Fibroblast of mammary gland (primary cell): Measurements from ENCODE around the gene SP140.
A peak's percentile ranks its signal among the peaks of the same experiment; 100 is the strongest.
"Not testable (repeated sequence)": the region's sequence is repeated elsewhere in the genome, so short reads cannot be mapped to it uniquely, and the experiment has no call there.

ENCODE experiments used
- DNase-seq: peaks from one replicate; pipeline ENCODE4 v3.0.0-alpha.2; 2010; ENCODE audit warnings: low read depth
- H3K4me3 ChIP-seq: 2 replicates; pipeline ENCODE4 v1.5.1; 2011; ENCODE audit warnings: low read depth, mild to moderate bottlenecking, low read length, moderate library complexity; ENCODE audit not compliant: control insufficient read depth
- TF ChIP-seq, protein P1 (sequence below): conservative IDR thresholded peaks from 2 replicates; pipeline ENCODE4 v1.5.1; 2011; ENCODE audit warnings: low read depth, low read length, inconsistent platforms; ENCODE audit not compliant: control insufficient read depth, insufficient read depth

Gene SP140

DNA sequence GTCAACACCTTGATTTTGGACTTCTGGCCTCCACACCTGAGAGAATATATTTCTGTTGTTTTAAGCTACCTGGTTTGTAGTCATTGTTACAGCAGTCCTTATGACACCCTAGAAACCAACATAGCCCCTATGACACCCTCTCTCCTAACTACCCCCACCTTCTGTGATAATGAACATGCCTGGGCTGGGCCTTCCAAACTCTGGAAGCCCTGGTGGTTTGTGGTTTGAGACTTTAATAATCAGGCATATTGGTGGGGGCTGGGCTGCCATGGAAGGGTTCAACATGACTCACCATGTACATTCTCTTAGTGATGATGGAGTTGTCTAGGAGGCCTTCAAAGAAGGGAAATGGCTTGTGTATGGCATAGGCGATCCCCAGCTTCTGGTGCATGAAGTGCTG lies 9.0 kb upstream of the SP140 start:
- no peak for DNase-seq
- TF ChIP-seq, protein P1, sequence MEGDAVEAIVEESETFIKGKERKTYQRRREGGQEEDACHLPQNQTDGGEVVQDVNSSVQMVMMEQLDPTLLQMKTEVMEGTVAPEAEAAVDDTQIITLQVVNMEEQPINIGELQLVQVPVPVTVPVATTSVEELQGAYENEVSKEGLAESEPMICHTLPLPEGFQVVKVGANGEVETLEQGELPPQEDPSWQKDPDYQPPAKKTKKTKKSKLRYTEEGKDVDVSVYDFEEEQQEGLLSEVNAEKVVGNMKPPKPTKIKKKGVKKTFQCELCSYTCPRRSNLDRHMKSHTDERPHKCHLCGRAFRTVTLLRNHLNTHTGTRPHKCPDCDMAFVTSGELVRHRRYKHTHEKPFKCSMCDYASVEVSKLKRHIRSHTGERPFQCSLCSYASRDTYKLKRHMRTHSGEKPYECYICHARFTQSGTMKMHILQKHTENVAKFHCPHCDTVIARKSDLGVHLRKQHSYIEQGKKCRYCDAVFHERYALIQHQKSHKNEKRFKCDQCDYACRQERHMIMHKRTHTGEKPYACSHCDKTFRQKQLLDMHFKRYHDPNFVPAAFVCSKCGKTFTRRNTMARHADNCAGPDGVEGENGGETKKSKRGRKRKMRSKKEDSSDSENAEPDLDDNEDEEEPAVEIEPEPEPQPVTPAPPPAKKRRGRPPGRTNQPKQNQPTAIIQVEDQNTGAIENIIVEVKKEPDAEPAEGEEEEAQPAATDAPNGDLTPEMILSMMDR: no peak
- no peak overlapping the region for H3K4me3 ChIP-seq

DNA sequence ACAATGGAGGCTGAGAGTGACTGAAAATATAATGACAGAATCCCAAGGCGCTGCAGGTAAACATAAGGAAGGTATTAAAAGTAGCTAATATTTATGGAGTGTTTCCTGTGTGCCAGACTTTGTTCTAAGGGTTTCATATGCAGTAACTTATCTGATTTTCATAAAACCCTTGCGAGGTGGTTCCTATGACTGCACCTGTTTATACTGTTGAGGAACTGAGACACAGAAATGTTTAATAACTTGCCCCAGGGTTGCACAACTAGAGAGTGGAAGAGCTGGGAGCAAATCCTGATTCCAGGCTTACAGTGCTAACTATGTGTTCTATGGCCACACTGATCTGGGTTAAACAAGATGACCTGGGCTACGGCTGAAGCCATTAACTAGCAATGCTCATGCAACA lies 8.1 kb upstream of the SP140 start:
- TF ChIP-seq, protein P1: no peak
- no peak overlapping the region for H3K4me3 ChIP-seq
- DNase-seq: no peak

DNA sequence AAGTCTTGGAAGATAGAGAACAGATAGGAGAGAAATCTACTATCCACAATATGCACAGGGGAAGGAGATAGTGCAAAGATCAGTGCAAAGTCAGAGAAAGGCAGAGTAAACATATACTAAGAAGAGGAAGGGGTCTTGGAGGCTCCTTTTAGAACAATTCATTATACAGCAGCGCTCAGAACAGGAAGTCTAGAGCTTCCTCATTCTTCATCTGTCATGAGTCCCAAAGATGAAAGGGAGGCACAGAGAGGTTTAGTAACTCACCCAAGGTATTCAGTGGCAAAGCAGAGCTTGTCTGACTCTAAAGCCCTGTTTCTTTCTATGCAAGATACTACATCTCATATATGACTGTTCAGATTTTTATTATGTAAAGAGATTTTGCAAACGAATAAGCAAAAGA lies 7.1 kb upstream of the SP140 start:
- TF ChIP-seq, protein P1: no peak
- no peak for DNase-seq
- H3K4me3 ChIP-seq: no peak overlapping the region

DNA sequence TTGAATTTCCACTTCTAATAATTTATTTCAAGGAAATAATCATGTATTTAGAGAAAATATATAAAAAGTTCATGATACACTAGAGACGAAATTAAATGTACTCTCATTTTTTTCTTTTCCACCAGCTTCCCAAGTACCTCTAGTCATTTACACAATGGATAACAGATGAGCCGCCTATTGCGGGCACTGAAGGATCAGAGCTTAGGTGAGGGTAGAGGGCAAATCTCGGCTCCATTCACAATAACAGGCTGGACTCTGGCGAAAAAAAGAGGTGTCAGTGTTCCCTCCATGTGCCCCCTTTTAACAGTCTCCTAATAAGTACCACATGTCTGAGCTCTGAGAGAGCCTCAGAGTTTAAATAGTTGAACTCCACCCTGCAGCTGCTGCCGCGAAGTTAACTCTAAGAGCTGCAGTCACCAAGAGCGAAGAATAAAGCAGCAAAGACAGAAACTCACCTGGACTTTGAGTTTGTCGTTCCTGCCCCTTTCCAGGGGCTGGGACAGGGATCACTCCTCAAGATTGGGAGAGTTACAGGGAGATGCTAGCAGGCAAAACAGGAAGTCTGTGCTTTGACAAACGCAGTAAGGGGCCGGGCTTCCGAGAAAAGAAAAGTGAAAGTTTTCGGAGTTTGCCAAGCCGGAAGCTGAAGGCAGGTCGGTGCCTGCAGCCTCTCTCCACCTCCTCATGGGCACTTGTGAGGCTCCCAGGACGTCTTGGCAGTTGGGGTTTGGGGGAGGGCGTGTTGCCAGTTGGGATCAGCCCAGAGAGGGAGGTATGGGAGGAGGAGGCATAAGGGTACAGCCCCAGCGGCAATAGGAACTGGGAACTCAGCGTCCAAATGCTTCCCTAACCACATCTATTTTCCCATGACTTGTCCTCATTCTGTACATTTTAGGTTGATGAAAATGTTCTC lies 5.9 kb upstream of the SP140 start, which contains the start of gene SP110:
Gene SP110, minus strand, starts transcription at position 566 of the 913 bp plus-strand sequence. CDS start 3,057 bp downstream, outside the sequence.
- peak within 1 kb of the TSS; percentile 81 for H3K4me3 ChIP-seq
- TF ChIP-seq, protein P1: no peak
- peak; percentile 85 for DNase-seq

DNA sequence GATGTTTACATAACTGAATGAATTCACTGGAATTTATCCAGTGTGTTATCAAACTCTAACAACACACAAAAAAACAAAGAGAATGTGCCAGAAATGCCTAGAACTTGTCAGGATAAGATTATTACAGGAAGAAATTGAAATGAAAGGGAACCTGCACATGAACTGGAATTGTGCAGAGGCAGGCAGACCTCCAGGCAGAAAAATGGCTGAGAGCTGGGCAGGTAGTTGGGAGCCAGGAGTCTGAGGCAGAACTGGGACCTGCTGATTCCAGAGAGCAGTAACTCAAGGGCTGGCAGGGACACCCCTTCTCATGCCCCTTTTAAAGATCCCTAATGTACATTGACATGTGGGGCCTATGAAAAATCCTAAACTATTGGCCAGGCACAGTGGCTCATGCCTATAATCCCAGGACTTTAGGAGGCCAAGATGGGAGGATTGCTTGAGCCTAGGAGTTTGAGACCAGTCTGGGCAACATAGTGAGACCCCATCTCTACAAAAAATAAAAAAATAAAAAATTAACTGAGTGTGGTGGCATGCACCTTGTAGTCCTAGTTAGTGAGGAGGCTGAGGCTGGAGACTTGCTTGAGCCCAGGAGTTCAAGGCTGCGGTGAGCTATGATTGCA lies 5.1 kb upstream of the SP140 start:
- peak overlapping the region; percentile 81 for H3K4me3 ChIP-seq
- TF ChIP-seq, protein P1: no peak
- DNase-seq: no peak

DNA sequence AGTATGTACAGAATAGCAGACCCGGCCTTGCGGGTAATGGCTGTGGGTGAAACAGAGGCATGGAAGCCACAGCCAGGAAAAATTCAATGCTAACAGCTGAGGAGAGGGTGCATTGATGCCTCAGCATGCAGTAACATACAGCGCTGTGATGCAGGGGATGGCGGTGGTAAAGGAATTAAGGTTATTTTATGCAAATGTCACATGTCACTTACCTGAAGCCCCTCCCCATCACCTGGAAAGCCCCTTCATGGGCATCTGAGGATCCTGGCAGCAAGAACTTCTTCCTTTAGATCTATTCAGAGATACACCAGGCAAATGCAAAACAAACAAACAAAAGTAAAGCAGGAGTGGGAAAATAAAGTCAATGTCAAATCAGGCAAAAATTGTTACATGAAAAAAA lies 4.0 kb upstream of the SP140 start:
- TF ChIP-seq, protein P1: no peak
- no peak overlapping the region for H3K4me3 ChIP-seq
- DNase-seq: no peak

DNA sequence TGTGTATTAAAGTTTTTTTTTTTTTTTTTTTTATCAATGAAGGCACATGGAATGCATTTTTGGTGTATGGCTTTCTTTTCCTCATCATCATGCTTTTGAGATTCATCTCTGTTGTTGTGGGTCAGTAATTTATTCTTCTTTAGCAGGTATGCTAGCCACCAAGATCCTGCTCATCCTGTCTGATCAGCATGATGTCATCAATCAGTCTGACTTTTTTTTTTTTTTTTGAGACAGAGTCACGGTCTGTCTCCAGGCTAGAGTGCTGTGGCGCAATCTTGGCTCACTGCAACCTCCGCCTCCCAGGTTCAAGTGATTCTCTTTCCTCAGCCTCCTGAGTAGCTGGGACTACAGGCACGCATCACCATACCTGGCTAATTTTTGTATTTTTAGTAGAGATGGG lies 2.7 kb upstream of the SP140 start:
- not testable (repeated sequence) for H3K4me3 ChIP-seq
- peak; percentile 35 for DNase-seq
